ENCODE data around the gene DENND1A.
"Not testable (repeated sequence)": the region's sequence is repeated elsewhere in the genome, so short reads cannot be mapped to it uniquely, and the experiment has no call there.

Gene DENND1A

DNA sequence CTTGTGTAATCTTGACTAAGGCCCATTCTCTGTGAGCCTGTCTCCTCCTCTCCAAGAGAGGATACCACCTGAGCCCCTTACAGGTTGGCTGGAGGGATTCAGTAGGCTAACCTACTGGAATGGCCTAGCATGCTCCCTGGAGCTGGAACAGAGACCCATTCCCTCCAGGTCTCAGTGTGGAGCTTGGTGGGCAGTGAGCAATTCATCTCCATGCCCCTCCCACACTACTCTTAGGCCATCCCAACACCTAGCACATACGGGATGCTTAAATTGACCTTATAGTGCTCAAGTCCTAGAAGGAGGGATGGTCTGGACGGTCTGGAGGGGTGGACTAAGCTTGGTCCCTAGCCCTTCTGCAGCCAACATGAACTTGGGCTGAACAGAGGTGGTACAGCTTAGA, 498.3 kb downstream of the DENND1A start:
- no peaks in the 10 kb centered on the region for H4K20me1 ChIP-seq (ENCODE audit: insufficient read depth, low read length, poor library complexity, severe bottlenecking)
- no peaks in the 10 kb centered on the region for H3K36me3 ChIP-seq (ENCODE audit: insufficient read depth, low read length)
- no peaks in the 10 kb centered on the region for H3K9me2 ChIP-seq (replicated peaks; ENCODE audit: low read depth, low read length)
- no peak overlapping the region for H3K4me3 ChIP-seq (ENCODE audit: low read length, poor library complexity, severe bottlenecking)
- no peaks in the 10 kb centered on the region for H3K9me3 ChIP-seq (ENCODE audit: insufficient read depth, low read depth, low read length)
- no peak overlapping the region for H3K4me2 ChIP-seq (ENCODE audit: low read depth, low read length, poor library complexity, severe bottlenecking)
- no peaks in the 10 kb centered on the region for H3K27me3 ChIP-seq (ENCODE audit: insufficient read depth, low read length, poor library complexity, severe bottlenecking)
- no peaks in the 10 kb centered on the region for H3K79me2 ChIP-seq (ENCODE audit: insufficient read depth, low read length)
- no peak overlapping the region for H3K9ac ChIP-seq (ENCODE audit: low read depth, low read length, poor library complexity, severe bottlenecking)
- no peak overlapping the region for H2AFZ ChIP-seq (ENCODE audit: low read length)
- no peaks in the 10 kb centered on the region for H3F3A ChIP-seq (ENCODE audit: low read depth)
- TF ChIP-seq EZH2phosphoT487 (IDR thresholded peaks at IDR 0.05; ENCODE audit: borderline replicate concordance), result no peak
- TF ChIP-seq, protein P1, sequence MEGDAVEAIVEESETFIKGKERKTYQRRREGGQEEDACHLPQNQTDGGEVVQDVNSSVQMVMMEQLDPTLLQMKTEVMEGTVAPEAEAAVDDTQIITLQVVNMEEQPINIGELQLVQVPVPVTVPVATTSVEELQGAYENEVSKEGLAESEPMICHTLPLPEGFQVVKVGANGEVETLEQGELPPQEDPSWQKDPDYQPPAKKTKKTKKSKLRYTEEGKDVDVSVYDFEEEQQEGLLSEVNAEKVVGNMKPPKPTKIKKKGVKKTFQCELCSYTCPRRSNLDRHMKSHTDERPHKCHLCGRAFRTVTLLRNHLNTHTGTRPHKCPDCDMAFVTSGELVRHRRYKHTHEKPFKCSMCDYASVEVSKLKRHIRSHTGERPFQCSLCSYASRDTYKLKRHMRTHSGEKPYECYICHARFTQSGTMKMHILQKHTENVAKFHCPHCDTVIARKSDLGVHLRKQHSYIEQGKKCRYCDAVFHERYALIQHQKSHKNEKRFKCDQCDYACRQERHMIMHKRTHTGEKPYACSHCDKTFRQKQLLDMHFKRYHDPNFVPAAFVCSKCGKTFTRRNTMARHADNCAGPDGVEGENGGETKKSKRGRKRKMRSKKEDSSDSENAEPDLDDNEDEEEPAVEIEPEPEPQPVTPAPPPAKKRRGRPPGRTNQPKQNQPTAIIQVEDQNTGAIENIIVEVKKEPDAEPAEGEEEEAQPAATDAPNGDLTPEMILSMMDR (conservative IDR thresholded peaks at IDR 0.05; ENCODE audit: low read length), result no peak
- H3K4me1 ChIP-seq (ENCODE audit: insufficient read depth, low read length, poor library complexity, severe bottlenecking), result no peaks in the 10 kb centered on the region

DNA sequence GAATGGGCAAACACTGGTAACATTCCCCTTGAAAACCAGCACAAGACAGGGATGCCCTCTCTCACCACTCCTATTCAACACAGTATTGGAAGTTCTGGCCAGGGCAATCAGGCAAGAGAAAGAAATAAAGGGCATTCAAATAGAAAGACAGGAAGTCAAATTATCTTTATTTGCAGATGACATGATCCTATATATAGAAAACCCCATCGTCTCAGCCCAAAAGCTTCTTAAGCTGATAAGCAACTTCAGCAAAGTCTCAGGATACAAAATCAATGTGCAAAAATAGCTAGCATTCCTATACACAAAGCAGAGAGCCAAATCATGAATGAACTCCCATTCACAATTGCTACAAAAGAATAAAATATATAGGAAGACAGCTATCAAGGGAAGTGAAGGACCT, 501.5 kb downstream of the DENND1A start:
- H3F3A ChIP-seq (ENCODE audit: low read depth); H3K36me3 ChIP-seq (ENCODE audit: insufficient read depth, low read length); H3K79me2 ChIP-seq (ENCODE audit: insufficient read depth, low read length); H3K4me2 ChIP-seq (ENCODE audit: low read depth, low read length, poor library complexity, severe bottlenecking); H4K20me1 ChIP-seq (ENCODE audit: insufficient read depth, low read length, poor library complexity, severe bottlenecking); H3K9me3 ChIP-seq (ENCODE audit: insufficient read depth, low read depth, low read length); H3K27me3 ChIP-seq (ENCODE audit: insufficient read depth, low read length, poor library complexity, severe bottlenecking); H3K4me1 ChIP-seq (ENCODE audit: insufficient read depth, low read length, poor library complexity, severe bottlenecking); H3K9ac ChIP-seq (ENCODE audit: low read depth, low read length, poor library complexity, severe bottlenecking); H2AFZ ChIP-seq (ENCODE audit: low read length); H3K4me3 ChIP-seq (ENCODE audit: low read length, poor library complexity, severe bottlenecking); H3K9me2 ChIP-seq (replicated peaks; ENCODE audit: low read depth, low read length): not testable (repeated sequence)

DNA sequence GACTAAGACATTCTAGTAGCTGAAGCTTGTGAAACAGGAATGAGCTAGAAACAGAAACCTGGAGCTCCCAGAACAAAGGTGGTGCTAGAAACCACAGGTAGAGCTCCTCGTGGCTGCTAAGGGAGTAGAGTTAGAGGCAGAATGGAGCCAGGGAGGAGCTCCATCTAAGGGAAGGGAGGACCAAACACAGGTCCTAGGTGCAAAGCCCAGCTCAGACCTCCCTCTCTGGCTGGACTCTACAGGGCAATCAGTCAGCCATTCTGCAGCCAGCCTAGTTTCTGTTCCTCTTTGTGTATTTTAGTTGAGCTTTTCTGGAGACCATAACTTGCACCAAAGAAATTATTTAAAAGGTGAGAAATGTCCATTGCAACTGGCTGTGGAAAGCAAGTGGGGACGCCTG, 503.5 kb downstream of the DENND1A start:
- Histone ChIP-seq H3K4me3 (ENCODE audit: low read length, poor library complexity, severe bottlenecking) (no peak overlapping the region), H3K4me1 (ENCODE audit: insufficient read depth, low read length, poor library complexity, severe bottlenecking) (no peaks in the 10 kb centered on the region), H3K9me3 (ENCODE audit: insufficient read depth, low read depth, low read length) (no peaks in the 10 kb centered on the region), H3K27me3 (ENCODE audit: insufficient read depth, low read length, poor library complexity, severe bottlenecking) (no peaks in the 10 kb centered on the region), H3K9ac (ENCODE audit: low read depth, low read length, poor library complexity, severe bottlenecking) (no peak overlapping the region), H4K20me1 (ENCODE audit: insufficient read depth, low read length, poor library complexity, severe bottlenecking) (no peaks in the 10 kb centered on the region), H3K9me2 (replicated peaks; ENCODE audit: low read depth, low read length) (no peaks in the 10 kb centered on the region), H2AFZ (ENCODE audit: low read length) (no peak overlapping the region), H3K36me3 (ENCODE audit: insufficient read depth, low read length) (no peaks in the 10 kb centered on the region), H3K4me2 (ENCODE audit: low read depth, low read length, poor library complexity, severe bottlenecking) (no peak overlapping the region), H3K79me2 (ENCODE audit: insufficient read depth, low read length) (no peaks in the 10 kb centered on the region), H3F3A (ENCODE audit: low read depth) (no peaks in the 10 kb centered on the region)
- TF ChIP-seq, protein P1 (conservative IDR thresholded peaks at IDR 0.05; ENCODE audit: low read length), result no peak

DNA sequence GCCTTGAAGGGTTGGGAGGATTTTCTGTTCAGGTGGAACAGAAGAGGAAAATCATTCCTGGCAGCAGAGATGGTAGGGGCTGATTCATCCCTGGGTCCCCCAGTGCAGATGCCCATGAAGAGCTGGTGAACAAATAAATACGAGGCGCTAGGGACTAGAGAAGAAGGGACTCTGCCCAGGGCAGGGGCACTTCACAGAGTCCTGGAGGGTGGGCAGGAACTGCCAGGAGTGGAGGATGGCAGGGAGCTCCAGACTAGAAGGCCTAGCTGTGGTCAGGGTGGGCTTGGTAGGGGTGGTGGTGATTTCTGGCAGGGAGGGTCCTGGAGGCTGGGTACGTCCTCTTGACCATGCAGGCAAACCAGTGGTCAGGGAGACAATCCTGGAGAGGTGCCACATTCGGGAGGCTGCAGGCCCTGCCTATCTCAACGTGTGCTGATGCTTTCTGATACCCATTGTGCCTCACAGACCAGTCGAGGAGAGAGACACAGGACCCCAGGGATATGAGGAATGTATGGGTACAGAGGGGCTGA, 504.0 kb downstream of the DENND1A start:
- Histone ChIP-seq H3K79me2 (ENCODE audit: insufficient read depth, low read length) (no peaks in the 10 kb centered on the region), H3K4me2 (ENCODE audit: low read depth, low read length, poor library complexity, severe bottlenecking) (no peak overlapping the region), H3F3A (ENCODE audit: low read depth) (no peaks in the 10 kb centered on the region), H3K9ac (ENCODE audit: low read depth, low read length, poor library complexity, severe bottlenecking) (no peak overlapping the region), H3K27me3 (ENCODE audit: insufficient read depth, low read length, poor library complexity, severe bottlenecking) (no peaks in the 10 kb centered on the region), H2AFZ (ENCODE audit: low read length) (no peak overlapping the region), H3K36me3 (ENCODE audit: insufficient read depth, low read length) (no peaks in the 10 kb centered on the region), H3K9me3 (ENCODE audit: insufficient read depth, low read depth, low read length) (no peaks in the 10 kb centered on the region), H3K9me2 (replicated peaks; ENCODE audit: low read depth, low read length) (no peaks in the 10 kb centered on the region), H3K4me1 (ENCODE audit: insufficient read depth, low read length, poor library complexity, severe bottlenecking) (no peaks in the 10 kb centered on the region), H4K20me1 (ENCODE audit: insufficient read depth, low read length, poor library complexity, severe bottlenecking) (no peaks in the 10 kb centered on the region), H3K4me3 (ENCODE audit: low read length, poor library complexity, severe bottlenecking) (no peak overlapping the region)
- TF ChIP-seq EZH2phosphoT487 (IDR thresholded peaks at IDR 0.05; ENCODE audit: borderline replicate concordance), result no peak
- TF ChIP-seq, protein P1 (conservative IDR thresholded peaks at IDR 0.05; ENCODE audit: low read length), result no peak
